ENCODE measurements around the gene TTPAL. TPM values are rescaled to one million over a fixed set of nuclear protein-coding genes. Genes with fewer than 3 reads are reported as not detected.
A peak's percentile ranks its signal among the peaks of the same experiment; 100 is the strongest.

Gene TTPAL
- total RNA-seq, 6 experiments from 2014 or later = 18.0 to 102 (median 28.7) TPM

- peak overlapping the region in 1 of 3 donors; percentile 55 for H3K4me3 ChIP-seq
- ATAC-seq (peak; percentile 42 to 66 (median 60)), DNase-seq (peak in 1 of 3 donors; percentile 74)
- WGBS (ENCODE audit: insufficient coverage, low coverage, low lambda C conversion rate, missing lambda C conversion rate) = 26% methylated on average over 5 of the region's 6 CpGs
- intact Hi-C loops (cut with DNase I) = loop anchor here in 1 of 2 donors (10.0 kb wide), 1 partner anchor 267 kb away; the partner anchor contains the start of gene OSER1
- no peaks in the 10 kb centered on the region for H3K27me3 ChIP-seq
- peak overlapping the region in 2 of 3 donors; percentile 72 to 74 for H3K27ac ChIP-seq
- peaks cover 0 to 33% (median 8%) of the 10 kb centered on the region in 4 donors for H3K36me3 ChIP-seq
- no peaks in the 10 kb centered on the region for H3K9me3 ChIP-seq
- H3K4me1 ChIP-seq = peaks cover 0 to 52% (median 14%) of the 10 kb centered on the region in 4 donors
- TF ChIP-seq POLR2A (IDR thresholded peaks at IDR 0.05) = no peak
- TF ChIP-seq, protein P1, sequence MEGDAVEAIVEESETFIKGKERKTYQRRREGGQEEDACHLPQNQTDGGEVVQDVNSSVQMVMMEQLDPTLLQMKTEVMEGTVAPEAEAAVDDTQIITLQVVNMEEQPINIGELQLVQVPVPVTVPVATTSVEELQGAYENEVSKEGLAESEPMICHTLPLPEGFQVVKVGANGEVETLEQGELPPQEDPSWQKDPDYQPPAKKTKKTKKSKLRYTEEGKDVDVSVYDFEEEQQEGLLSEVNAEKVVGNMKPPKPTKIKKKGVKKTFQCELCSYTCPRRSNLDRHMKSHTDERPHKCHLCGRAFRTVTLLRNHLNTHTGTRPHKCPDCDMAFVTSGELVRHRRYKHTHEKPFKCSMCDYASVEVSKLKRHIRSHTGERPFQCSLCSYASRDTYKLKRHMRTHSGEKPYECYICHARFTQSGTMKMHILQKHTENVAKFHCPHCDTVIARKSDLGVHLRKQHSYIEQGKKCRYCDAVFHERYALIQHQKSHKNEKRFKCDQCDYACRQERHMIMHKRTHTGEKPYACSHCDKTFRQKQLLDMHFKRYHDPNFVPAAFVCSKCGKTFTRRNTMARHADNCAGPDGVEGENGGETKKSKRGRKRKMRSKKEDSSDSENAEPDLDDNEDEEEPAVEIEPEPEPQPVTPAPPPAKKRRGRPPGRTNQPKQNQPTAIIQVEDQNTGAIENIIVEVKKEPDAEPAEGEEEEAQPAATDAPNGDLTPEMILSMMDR (IDR thresholded peaks at IDR 0.05) = no peak
Observed at GRCh38 chr20:44481719-44482416, 6.2 kb downstream of the TTPAL start.

DNA sequence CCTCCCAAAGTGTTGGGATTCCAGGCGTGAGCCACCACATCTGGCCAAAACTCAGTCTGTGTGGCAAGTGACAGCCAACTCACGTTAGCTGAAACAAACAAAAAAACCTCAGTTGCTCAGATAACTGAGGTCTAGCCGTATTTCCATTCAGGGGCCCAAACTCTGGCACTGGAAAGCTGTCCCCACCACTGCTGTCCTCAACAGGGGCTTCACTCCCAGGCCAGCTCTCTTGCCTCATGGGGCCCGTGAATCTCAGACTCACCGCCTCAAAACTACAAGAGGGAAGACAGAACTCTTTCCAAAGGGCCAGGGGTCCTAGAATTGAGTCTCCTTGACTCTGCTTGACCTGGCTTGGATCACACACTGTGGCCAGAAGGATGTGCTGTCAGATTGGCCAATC is 7.4 kb downstream of the TTPAL start:
- no peak for ATAC-seq
- Histone ChIP-seq H3K27me3 (no peaks in the 10 kb centered on the region), H3K36me3 (peaks cover 0 to 46% (median 11%) of the 10 kb centered on the region in 4 donors), H3K4me1 (peaks cover 0 to 48% (median 14%) of the 10 kb centered on the region in 4 donors), H3K27ac (no peak overlapping the region), H3K9me3 (no peaks in the 10 kb centered on the region), H3K4me3 (no peak overlapping the region)
- intact Hi-C loops (cut with DNase I) = loop anchor here in 1 of 2 donors (10.0 kb wide), 1 partner anchor 268 kb away; the partner anchor contains the start of gene OSER1
- WGBS (ENCODE audit: insufficient coverage, low coverage, low lambda C conversion rate, missing lambda C conversion rate) = 68% methylated on average over 5 of the region's 5 CpGs
- peak in 1 of 3 donors; percentile 39 for DNase-seq
- TF ChIP-seq POLR2A (IDR thresholded peaks at IDR 0.05) = no peak
- TF ChIP-seq, protein P1 (IDR thresholded peaks at IDR 0.05) = no peak

DNA sequence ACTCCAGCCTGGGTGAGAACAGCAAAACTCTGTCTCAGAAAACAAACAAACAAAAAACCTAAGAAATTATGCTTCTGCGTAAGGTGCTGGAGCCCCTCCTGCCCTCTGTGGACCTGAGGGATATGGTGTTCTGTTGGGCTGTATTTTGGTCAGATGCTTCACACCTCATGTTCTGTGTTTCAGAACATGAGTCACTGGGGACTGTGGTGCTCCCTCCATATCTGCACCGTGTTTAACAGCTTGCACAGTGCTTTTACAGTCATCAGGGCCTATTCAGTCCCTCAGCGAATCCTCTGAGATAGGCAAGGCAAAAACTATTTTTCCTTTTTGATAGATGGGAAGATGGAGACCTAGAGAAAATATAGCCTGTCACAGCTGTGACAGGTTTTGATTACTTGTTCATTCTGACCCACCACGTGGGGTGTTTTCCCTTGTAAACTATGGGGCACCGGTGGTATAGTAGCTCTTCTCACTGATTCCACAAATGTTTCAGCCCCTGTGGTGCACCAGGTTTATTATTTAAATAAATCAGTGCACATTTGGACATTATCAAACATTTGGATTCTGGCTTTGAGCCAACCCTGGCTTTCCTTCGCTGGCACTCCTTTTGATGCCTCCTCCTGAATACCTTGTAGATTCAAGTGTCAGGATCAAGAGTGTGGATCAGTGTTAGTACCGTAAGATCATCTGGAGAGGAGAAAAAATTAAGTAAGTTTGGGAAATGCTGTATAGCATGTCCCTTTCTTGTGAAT is 9.6 kb downstream of the TTPAL start:
- H3K27me3 ChIP-seq = no peaks in the 10 kb centered on the region
- ATAC-seq = no peak
- DNase-seq = no peak
- TF ChIP-seq POLR2A (IDR thresholded peaks at IDR 0.05) = no peak
- TF ChIP-seq, protein P1 (IDR thresholded peaks at IDR 0.05) = no peak
- intact Hi-C loops (cut with DNase I) = loop anchor here in 1 of 2 donors (10.0 kb wide), 1 partner anchor 270 kb away; the partner anchor contains the start of gene OSER1
- H3K36me3 ChIP-seq = peaks cover 0 to 67% (median 19%) of the 10 kb centered on the region in 4 donors
- no peak overlapping the region for H3K27ac ChIP-seq
- WGBS (ENCODE audit: insufficient coverage, low coverage, low lambda C conversion rate, missing lambda C conversion rate) = 72% methylated on average over 6 of the region's 7 CpGs
- no peaks in the 10 kb centered on the region for H3K9me3 ChIP-seq
- no peak overlapping the region for H3K4me3 ChIP-seq
- peaks cover 0 to 27% (median 6%) of the 10 kb centered on the region in 4 donors for H3K4me1 ChIP-seq

GRCh38 chr20:44485830-44486198 is 10.1 kb downstream of the TTPAL start:
- no peaks in the 10 kb centered on the region for H3K9me3 ChIP-seq
- H3K4me1 ChIP-seq = peaks cover 0 to 21% (median 4%) of the 10 kb centered on the region in 4 donors
- H3K36me3 ChIP-seq = peaks cover 0 to 73% (median 19%) of the 10 kb centered on the region in 4 donors
- intact Hi-C loops (cut with DNase I) = loop anchor here in 1 of 2 donors (10.0 kb wide), 1 partner anchor 271 kb away; the partner anchor contains the start of gene OSER1
- no peaks in the 10 kb centered on the region for H3K27me3 ChIP-seq
- H3K27ac ChIP-seq = no peak overlapping the region
- no peak for TF ChIP-seq POLR2A (IDR thresholded peaks at IDR 0.05)
- TF ChIP-seq, protein P1 (IDR thresholded peaks at IDR 0.05) = no peak
- ATAC-seq (no peak), DNase-seq (no peak)
- no peak overlapping the region for H3K4me3 ChIP-seq
- WGBS (ENCODE audit: insufficient coverage, low coverage, low lambda C conversion rate, missing lambda C conversion rate) = 77% methylated on average over 2 of the region's 2 CpGs

Data from right lobe of liver (tissue), 6 donors.